Heart left ventricle (tissue), 13 donors: Measurements from ENCODE around the gene ELOVL7.

ENCODE experiments used
- CTCF ChIP-seq, 12 donors: fragments of 200-600 bp; sonication (generic) in 4 of 12; IDR thresholded peaks; one replicate each; pipeline versions ENCODE4 v1.5.0 to v1.8.0; 2018 to 2022; ENCODE audit warnings: antibody characterized with exemption in 12 of 12, mild to moderate bottlenecking in 5 of 12
- POLR2A ChIP-seq, 2 donors: fragments of 450-650 bp; IDR thresholded peaks; one replicate each; pipeline ENCODE4 v1.6.1; 2017; ENCODE audit warnings: antibody characterized with exemption in 2 of 2, mild to moderate bottlenecking in 2 of 2, moderate library complexity in 2 of 2
- donor health status: ischemic (EF 13 %, LVEDD 7.1; RV severe dilation, severe dysfunction).
- donor health status: DM: no; HTN: yes; CAD: no.
- donor health status: DM: no; HTN: no; CAD: no.
- donor health status: ischemic (EF 25% LVEDD 6.9; RV normal size, moderate dysfunction).
- donor health status: ischemic (EF 25% LVEDD 5.7; RV mildly dilated, moderate dysfunction).
- donor health status: ischemic (EF 35%, LVEDD 5.7; RV mildly dilated, moderate dysfunction).
- donor health status: nonischemic (EF 11% LVEDD 7.7; RV severe dilation, severe dysfunction).
- donor health status: DM: yes; HTN: yes; CAD: no.
- donor health status: PGD.
- donor health status: ischemic (EF 29% LVEDD 5.4; RV normal size, mild dysfunction).
- donor health status: nonischemic (EF 23%, LVEDD 6.1; RV moderate dilation, normal function).

- TF ChIP-seq CTCF (IDR thresholded peaks at IDR 0.05) (no peak), POLR2A (IDR thresholded peaks at IDR 0.05) (no peak)
These were observed 38.6 kb downstream of the ELOVL7 start for GRCh38 chr5:60805463-60805862.
